HEK293T (cell line): ENCODE measurements around the gene KHK.

Experiments
- CTCF ChIA-PET: fragments of 350-600 bp; formaldehyde crosslinking; extraction: SDS; loops from one replicate; lab custom pipeline; 2021; ENCODE audit warnings: antibody characterized with exemption, inconsistent platforms; lab: Yijun Ruan, JAX
- POLR2A ChIA-PET: fragments of 350-600 bp; formaldehyde crosslinking; extraction: SDS; loops from one replicate; lab custom pipeline; 2020; ENCODE audit warnings: antibody characterized with exemption, inconsistent platforms; lab: Yijun Ruan, JAX
- DNase-seq: peaks from one replicate; pipeline ENCODE4 v3.0.0; 2012; ENCODE audit warnings: mixed read lengths; ENCODE audit errors: extremely low spot score
- ARNT ChIP-seq: fragments of 450-650 bp; IDR thresholded peaks from 2 replicates; pipeline ENCODE4 v1.6.1; 2017; ENCODE audit warnings: mild to moderate bottlenecking
- BHLHE40 ChIP-seq: fragments of 450-650 bp; IDR thresholded peaks from 2 replicates; pipeline ENCODE4 v1.6.1; 2016; ENCODE audit warnings: mild to moderate bottlenecking, moderate library complexity, borderline replicate concordance
- CTBP1 ChIP-seq: fragments of 450-650 bp; IDR thresholded peaks from 2 replicates; pipeline ENCODE4 v1.6.1; 2016; ENCODE audit warnings: borderline replicate concordance
- ELF4 ChIP-seq: fragments of 450-650 bp; IDR thresholded peaks from 2 replicates; pipeline ENCODE4 v1.6.1; 2017; ENCODE audit warnings: antibody characterized with exemption
- FOXA1 ChIP-seq: fragments of 450-650 bp; IDR thresholded peaks from 2 replicates; pipeline ENCODE4 v1.6.1; 2016; ENCODE audit warnings: mild to moderate bottlenecking
- FOXK2 ChIP-seq: fragments of 450-650 bp; IDR thresholded peaks from 2 replicates; pipeline ENCODE4 v1.6.1; 2016; ENCODE audit warnings: mild to moderate bottlenecking
- FOXM1 ChIP-seq: fragments of 450-650 bp; IDR thresholded peaks from 2 replicates; pipeline ENCODE4 v1.6.1; 2017; ENCODE audit warnings: mild to moderate bottlenecking, borderline replicate concordance
- HDGF ChIP-seq: fragments of 450-650 bp; IDR thresholded peaks from 2 replicates; pipeline ENCODE4 v1.6.1; 2017; ENCODE audit warnings: antibody characterized with exemption, borderline replicate concordance
- L3MBTL2 ChIP-seq: fragments of 450-650 bp; conservative IDR thresholded peaks from 2 replicates; pipeline ENCODE4 v1.6.1; 2016; ENCODE audit warnings: mild to moderate bottlenecking
- LEF1 ChIP-seq: fragments of 450-650 bp; IDR thresholded peaks from 2 replicates; pipeline ENCODE4 v1.6.1; 2017; ENCODE audit warnings: mild to moderate bottlenecking, borderline replicate concordance
- NFRKB ChIP-seq: fragments of 450-650 bp; IDR thresholded peaks from 2 replicates; pipeline ENCODE4 v1.6.1; 2016; ENCODE audit warnings: mild to moderate bottlenecking, moderate library complexity
- PKNOX1 ChIP-seq: fragments of 450-650 bp; IDR thresholded peaks from 2 replicates; pipeline ENCODE4 v1.6.1; 2016
- SUZ12 ChIP-seq: fragments of 450-650 bp; IDR thresholded peaks from 2 replicates; pipeline ENCODE4 v1.6.1; 2016; ENCODE audit warnings: mild to moderate bottlenecking
- TARDBP ChIP-seq: fragments of 450-650 bp; IDR thresholded peaks from 2 replicates; pipeline ENCODE4 v1.6.1; 2016
- ZNF384 ChIP-seq: fragments of 450-650 bp; IDR thresholded peaks from 2 replicates; pipeline ENCODE4 v1.6.1; 2016

The KHK gene

DNA sequence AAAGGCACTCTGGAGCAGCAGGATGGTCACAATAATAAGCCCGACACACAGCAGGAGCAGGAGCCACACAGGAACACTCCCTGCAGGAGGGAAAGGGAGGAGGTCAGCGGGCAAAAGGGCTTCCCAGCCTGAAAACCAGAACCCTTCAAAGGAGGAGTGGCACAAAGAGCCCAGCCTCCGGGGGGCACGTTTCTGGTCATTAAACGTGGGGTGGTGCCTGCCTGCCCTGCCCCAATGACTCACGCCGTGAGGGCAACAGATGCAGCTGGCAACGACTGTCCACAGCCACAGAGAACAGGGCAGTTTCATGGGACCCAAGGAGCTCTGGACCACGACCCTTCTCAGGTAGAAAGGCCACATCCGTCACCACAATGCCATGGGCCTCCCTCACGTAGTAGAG is 44.9 kb downstream of the KHK start:
- no peak for TF ChIP-seq L3MBTL2
- TF ChIP-seq CTBP1: no peak
- no peak for TF ChIP-seq PKNOX1
- no peak for TF ChIP-seq ZNF384
- no peak for TF ChIP-seq ARNT
- no peak for TF ChIP-seq FOXK2
- TF ChIP-seq ELF4: no peak
- POLR2A ChIA-PET: no interaction called here
- CTCF ChIA-PET: interaction anchor here (0.6 kb wide), 1 partner anchor 149 kb away, joined by 3 read pairs; no protein-coding TSS in a partner anchor
- no peak for DNase-seq

- POLR2A ChIA-PET: interaction anchor here (0.7 to 2.9 kb wide), 7 partner anchors 9 to 82 kb away, joined by 3 to 42 read pairs (median 3); partner anchors contain the start of genes ABHD1, AGBL5 and TCF23
- no peak for DNase-seq
- TF ChIP-seq ELF4 (no peak), LEF1 (no peak), PKNOX1 (no peak), L3MBTL2 (no peak), SUZ12 (no peak), HDGF (no peak), CTBP1 (no peak), BHLHE40 (no peak), FOXM1 (no peak), ZNF384 (no peak), FOXK2 (no peak), TARDBP (no peak), ARNT (no peak), FOXA1 (no peak)
- CTCF ChIA-PET: interaction anchor here (0.6 to 1.1 kb wide), 4 partner anchors 17 to 80 kb away, joined by 3 to 5 read pairs (median 4); no protein-coding TSS in a partner anchor
Measured at GRCh38 chr2:27133195-27133875, 46.8 kb downstream of the KHK start.

DNA sequence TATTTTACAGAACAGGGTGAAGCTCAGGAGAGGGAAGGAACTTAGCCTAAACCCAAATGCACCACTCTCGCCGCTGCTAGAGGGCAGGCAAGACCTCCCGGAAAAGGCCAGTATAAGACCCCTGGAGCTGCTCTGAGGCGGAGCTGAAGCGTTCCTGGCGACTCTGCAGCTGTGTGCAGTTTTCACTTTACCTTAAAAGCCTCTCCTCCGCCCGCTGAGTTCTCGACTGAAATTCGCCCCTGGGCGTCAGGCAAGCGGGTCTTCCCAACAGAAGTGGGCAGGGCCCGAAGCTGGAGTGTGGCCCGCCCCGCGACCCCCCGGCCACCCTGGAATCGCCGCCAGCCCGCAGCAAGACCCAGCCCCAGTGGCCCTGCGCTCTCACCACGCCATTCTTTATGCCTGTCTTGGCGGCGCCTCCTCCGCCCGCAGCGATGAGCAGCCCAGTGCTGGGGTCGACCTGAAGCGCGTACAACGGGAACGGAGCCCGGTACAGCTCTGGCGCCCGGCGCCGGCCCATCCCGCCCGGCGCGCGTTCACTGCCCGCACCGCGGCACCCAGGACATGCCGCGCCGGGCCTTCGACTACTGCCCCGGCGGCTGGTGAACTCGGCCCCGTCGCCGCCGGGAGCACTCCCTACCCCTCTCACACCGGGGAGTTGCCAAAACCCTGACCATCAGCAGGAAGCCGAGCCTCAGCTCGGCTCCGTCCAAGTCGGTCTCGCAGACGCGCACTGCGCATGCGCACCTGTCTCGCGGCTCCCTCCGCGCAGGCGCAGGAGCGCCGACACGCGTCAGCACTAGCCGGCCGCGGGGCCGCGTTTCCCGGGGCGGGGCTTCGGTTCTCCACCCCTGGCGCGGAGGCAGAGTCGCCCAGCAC is 47.6 kb downstream of the KHK start, which contains the start of gene PREB:
Gene PREB, minus strand, starts transcription at position 732 of the 876 bp plus-strand sequence. Its CDS starts 215 bp downstream, at position 517.
- TF ChIP-seq PKNOX1: no peak
- TF ChIP-seq ZNF384: no peak
- no peak for TF ChIP-seq ARNT
- no peak for TF ChIP-seq L3MBTL2
- no peak for TF ChIP-seq NFRKB
- no peak for TF ChIP-seq FOXA1
- TF ChIP-seq FOXK2: no peak
- TF ChIP-seq HDGF: no peak
- no peak for TF ChIP-seq CTBP1
- peak; percentile 100 for DNase-seq
- ChIA-PET POLR2A (interaction anchor here (0.7 to 2.9 kb wide), 9 partner anchors 10 to 83 kb away, joined by 3 to 42 read pairs (median 3); partner anchors contain the start of genes ABHD1, AGBL5 and TCF23), CTCF (interaction anchor here (0.7 to 1.1 kb wide), 5 partner anchors 17 to 169 kb away, joined by 3 to 5 read pairs (median 3); no protein-coding TSS in a partner anchor)

GRCh38 chr2:27134781-27135477 is 48.4 kb downstream of the KHK start:
- TF ChIP-seq ELF4: no peak
- no peak for TF ChIP-seq FOXA1
- TF ChIP-seq L3MBTL2: no peak
- no peak for TF ChIP-seq NFRKB
- TF ChIP-seq HDGF: no peak
- no peak for TF ChIP-seq PKNOX1
- no peak for TF ChIP-seq SUZ12
- TF ChIP-seq ZNF384: no peak
- TF ChIP-seq LEF1: no peak
- TF ChIP-seq FOXM1: no peak
- no peak for TF ChIP-seq CTBP1
- no peak for TF ChIP-seq BHLHE40
- no peak for TF ChIP-seq ARNT
- no peak for TF ChIP-seq TARDBP
- no peak for TF ChIP-seq FOXK2
- ChIA-PET CTCF (interaction anchor here (1.0 kb wide), 2 partner anchors 57 to 169 kb away, joined by 3 to 4 read pairs; no protein-coding TSS in a partner anchor), POLR2A (interaction anchor here (1.2 to 2.9 kb wide), 3 partner anchors 11 to 16 kb away, joined by 4 to 42 read pairs (median 4); partner anchors contain the start of gene ABHD1)
- DNase-seq: no peak
